ENCODE measurements around the gene ARHGEF26.

DNA sequence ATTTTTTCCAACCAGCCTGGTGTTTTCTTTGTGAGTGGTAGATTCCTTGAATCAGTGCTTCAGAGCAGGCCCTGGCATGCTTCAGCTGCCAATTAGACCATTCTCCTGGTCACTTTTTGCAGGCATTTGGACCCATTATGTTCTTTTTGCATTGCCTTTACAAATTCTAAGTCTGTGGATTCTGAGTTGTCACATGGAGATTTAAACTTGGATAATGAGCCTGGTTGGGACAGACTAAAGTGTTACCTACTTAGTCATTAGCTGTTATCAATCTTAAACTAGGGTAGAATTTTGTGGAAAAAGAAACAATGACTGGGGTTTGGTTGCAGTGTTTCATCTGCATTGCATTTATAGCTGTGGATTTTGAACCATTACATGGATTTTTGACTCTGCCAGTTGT is 40.6 kb downstream of the ARHGEF26 start:
- TF ChIP-seq, protein P1, sequence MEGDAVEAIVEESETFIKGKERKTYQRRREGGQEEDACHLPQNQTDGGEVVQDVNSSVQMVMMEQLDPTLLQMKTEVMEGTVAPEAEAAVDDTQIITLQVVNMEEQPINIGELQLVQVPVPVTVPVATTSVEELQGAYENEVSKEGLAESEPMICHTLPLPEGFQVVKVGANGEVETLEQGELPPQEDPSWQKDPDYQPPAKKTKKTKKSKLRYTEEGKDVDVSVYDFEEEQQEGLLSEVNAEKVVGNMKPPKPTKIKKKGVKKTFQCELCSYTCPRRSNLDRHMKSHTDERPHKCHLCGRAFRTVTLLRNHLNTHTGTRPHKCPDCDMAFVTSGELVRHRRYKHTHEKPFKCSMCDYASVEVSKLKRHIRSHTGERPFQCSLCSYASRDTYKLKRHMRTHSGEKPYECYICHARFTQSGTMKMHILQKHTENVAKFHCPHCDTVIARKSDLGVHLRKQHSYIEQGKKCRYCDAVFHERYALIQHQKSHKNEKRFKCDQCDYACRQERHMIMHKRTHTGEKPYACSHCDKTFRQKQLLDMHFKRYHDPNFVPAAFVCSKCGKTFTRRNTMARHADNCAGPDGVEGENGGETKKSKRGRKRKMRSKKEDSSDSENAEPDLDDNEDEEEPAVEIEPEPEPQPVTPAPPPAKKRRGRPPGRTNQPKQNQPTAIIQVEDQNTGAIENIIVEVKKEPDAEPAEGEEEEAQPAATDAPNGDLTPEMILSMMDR (IDR thresholded peaks at IDR 0.05), result no peak
- no peak for TF ChIP-seq POLR2A (IDR thresholded peaks at IDR 0.05)
